GM12865 (cell line): ENCODE results near the gene FCSK.

Experiments
- DNase-seq: peaks from one replicate; pipeline ENCODE4 v3.0.0; 2010; ENCODE audit warnings: low read depth
- H3K4me3 ChIP-seq: 2 replicates; pipeline ENCODE4 v1.5.1; 2011; ENCODE audit warnings: mild to moderate bottlenecking, low read depth, low read length, control low read depth
- TF ChIP-seq, protein P1 (sequence below): IDR thresholded peaks from 2 replicates; pipeline ENCODE4 v1.5.1; 2011; ENCODE audit warnings: low read length, control low read depth, low read depth, inconsistent platforms; ENCODE audit not compliant: insufficient read depth; ENCODE audit errors: missing control alignments

The FCSK gene

GRCh38 chr16:70527315-70527996 is 73.1 kb downstream of the FCSK start:
- TF ChIP-seq, protein P1, sequence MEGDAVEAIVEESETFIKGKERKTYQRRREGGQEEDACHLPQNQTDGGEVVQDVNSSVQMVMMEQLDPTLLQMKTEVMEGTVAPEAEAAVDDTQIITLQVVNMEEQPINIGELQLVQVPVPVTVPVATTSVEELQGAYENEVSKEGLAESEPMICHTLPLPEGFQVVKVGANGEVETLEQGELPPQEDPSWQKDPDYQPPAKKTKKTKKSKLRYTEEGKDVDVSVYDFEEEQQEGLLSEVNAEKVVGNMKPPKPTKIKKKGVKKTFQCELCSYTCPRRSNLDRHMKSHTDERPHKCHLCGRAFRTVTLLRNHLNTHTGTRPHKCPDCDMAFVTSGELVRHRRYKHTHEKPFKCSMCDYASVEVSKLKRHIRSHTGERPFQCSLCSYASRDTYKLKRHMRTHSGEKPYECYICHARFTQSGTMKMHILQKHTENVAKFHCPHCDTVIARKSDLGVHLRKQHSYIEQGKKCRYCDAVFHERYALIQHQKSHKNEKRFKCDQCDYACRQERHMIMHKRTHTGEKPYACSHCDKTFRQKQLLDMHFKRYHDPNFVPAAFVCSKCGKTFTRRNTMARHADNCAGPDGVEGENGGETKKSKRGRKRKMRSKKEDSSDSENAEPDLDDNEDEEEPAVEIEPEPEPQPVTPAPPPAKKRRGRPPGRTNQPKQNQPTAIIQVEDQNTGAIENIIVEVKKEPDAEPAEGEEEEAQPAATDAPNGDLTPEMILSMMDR: no peak
- H3K4me3 ChIP-seq: peak overlapping the region; percentile 95
- no peak for DNase-seq

DNA sequence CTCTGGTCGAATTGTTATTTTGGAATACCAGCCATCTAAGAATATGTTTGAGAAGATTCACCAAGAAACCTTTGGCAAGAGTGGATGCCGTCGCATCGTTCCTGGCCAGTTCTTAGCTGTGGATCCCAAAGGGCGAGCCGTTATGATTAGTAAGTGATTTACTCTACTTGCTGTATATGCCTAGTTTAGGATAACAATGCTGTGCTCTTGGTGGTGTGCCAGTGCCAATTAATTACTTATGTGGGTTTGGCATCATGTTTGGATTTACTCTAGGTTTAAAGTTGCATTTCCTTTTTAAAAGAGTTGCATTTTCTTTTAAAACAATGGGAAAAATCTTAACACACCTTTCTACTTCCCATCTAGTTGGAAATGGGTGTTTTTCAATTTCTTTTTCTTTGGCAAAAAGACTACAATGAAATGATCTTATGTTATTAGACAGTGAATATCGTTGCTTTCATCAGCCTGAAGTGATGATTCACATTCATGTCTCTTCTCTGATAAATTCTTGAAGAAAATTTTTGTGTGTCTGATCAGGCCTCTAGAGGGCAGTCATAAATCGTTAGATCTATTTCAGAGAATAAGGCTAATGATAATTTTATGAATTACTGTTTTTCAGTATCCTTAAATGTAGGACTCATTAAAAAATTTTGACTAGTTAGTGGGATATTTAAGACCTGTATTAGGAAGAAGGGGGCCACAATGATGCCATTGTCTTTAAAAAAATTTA is 74.8 kb downstream of the FCSK start:
- no peak overlapping the region for H3K4me3 ChIP-seq
- DNase-seq: peak; percentile 37
- TF ChIP-seq, protein P1: peak; percentile 33
